Lung (tissue), 13 donors: ENCODE data around the gene AP4M1. TPM values are rescaled to one million over a fixed set of nuclear protein-coding genes. Genes with fewer than 3 reads are reported as not detected.
A peak's percentile ranks its signal among the peaks of the same experiment; 100 is the strongest.

ENCODE experiments used
- ATAC-seq: fragments of 200-7000 bp; cut with Tn5 transposase; one replicate; pipeline ENCODE4 v1.9.1; 2020; ENCODE audit warnings: moderate number of reproducible peaks; ENCODE audit not compliant: insufficient read depth, low FRiP score
- DNase-seq, 3 donors: peaks; one replicate each; pipeline ENCODE4 v3.0.0-alpha.2; 2013 to 2017
- H3K27ac ChIP-seq, 2 donors: one replicate each; pipeline ENCODE4 v1.5.1; 2013; ENCODE audit warnings: mild to moderate bottlenecking in 2 of 2, moderate library complexity in 2 of 2, control low read depth in 1 of 2, inconsistent platforms in 1 of 2, low read depth in 1 of 2, low read length in 1 of 2
- H3K27me3 ChIP-seq, 3 donors: one replicate each; pipeline ENCODE4 v1.5.1; 2013; ENCODE audit warnings: low read length in 2 of 3; ENCODE audit not compliant: control insufficient read depth in 3 of 3, insufficient read depth in 3 of 3
- H3K36me3 ChIP-seq, 4 donors: one replicate each; pipeline ENCODE4 v1.5.1; 2013; ENCODE audit warnings: low read length in 4 of 4, mild to moderate bottlenecking in 1 of 4, moderate library complexity in 1 of 4; ENCODE audit not compliant: control insufficient read depth in 4 of 4, insufficient read depth in 4 of 4
- H3K4me1 ChIP-seq, 5 donors: one replicate each; pipeline ENCODE4 v1.5.1; 2013; ENCODE audit warnings: low read length in 5 of 5, mild to moderate bottlenecking in 2 of 5, moderate library complexity in 1 of 5; ENCODE audit not compliant: control insufficient read depth in 5 of 5, insufficient read depth in 5 of 5
- H3K4me3 ChIP-seq: one replicate; pipeline ENCODE4 v1.5.1; 2013; ENCODE audit warnings: mild to moderate bottlenecking, control low read depth, moderate library complexity
- H3K9ac ChIP-seq, 2 donors: one replicate each; pipeline ENCODE4 v1.5.1; 2013; ENCODE audit warnings: low read length in 2 of 2, control low read depth in 1 of 2; ENCODE audit not compliant: insufficient read depth in 1 of 2
- H3K9me3 ChIP-seq, 4 donors: one replicate each; pipeline ENCODE4 v1.5.1; 2013; ENCODE audit warnings: low read length in 3 of 4, mild to moderate bottlenecking in 1 of 4, moderate library complexity in 1 of 4; ENCODE audit not compliant: control insufficient read depth in 4 of 4, insufficient read depth in 3 of 4
- CTCF ChIP-seq: IDR thresholded peaks from 2 replicates; pipeline ENCODE4 v1.5.1; 2012; ENCODE audit warnings: mild to moderate bottlenecking; ENCODE audit errors: control extremely low read depth, extremely low read depth
- whole genome bisulfite sequencing, 2 donors: extraction: QIAGEN DNeasy Blood & Tissue Kit; methylation state at CpG; one replicate each; pipeline ENCODE4 v1.1.7; 2013; 5-methylcytosine and 5-hydroxymethylcytosine counted together
- polyA plus RNA-seq, 2 donors: library from polyadenylated mRNA; stranded (reverse); fragments of 200-250 nt; gene quantifications; one replicate each; pipeline ENCODE4 v1.2.1, GENCODE V29; 2013
- small RNA-seq: library from RNA; depleted of rRNA; stranded (forward); fragments of <200 nt; gene quantifications from one replicate; pipeline ENCODE3, GENCODE V24; 2014; ENCODE audit warnings: low replicate concordance
- total RNA-seq, 2 donors: library from RNA; depleted of rRNA in 1 of 2; stranded (reverse); fragments of >200 nt in 1 of 2; gene quantifications; one replicate each; pipeline ENCODE4 v1.2.1, GENCODE V29; 2014 to 2021
- donor health status: control.
- donor health status: control.
- donor health status: Bipolar disorder and iron deficiency.
- donor health status: healthy.
- donor health status: DM: yes; HTN: yes; CAD: no.

Gene AP4M1
- total and polyA plus RNA-seq, 4 donors: 14.8 to 24.2 (median 17.1) TPM

GRCh38 chr7:100157334-100158228 is 56.1 kb downstream of the AP4M1 start:
- TF ChIP-seq CTCF: no peak
- Histone ChIP-seq H3K9me3 (no peaks in the 10 kb centered on the region), H3K9ac (peak overlapping the region in 1 of 2 donors; percentile 12), H3K27ac (peak overlapping the region; percentile 71 to 84), H3K36me3 (peaks cover 8 to 32% (median 19%) of the 10 kb centered on the region in 4 donors), H3K4me3 (peak overlapping the region; percentile 77), H3K4me1 (peaks cover 0 to 12% (median 4%) of the 10 kb centered on the region in 5 donors), H3K27me3 (no peaks in the 10 kb centered on the region)
- DNase-seq: no peak
- WGBS, 2 donors: 23 to 38% methylated on average over 25 to 32 of the region's 32 CpGs
- ATAC-seq: peak; percentile 45

Small RNAs within 50 kb of the gene (small RNA-seq; reads per million reads assigned to genes)
- 114 reads per million, percentile 98 among the genes with 10 or more reads in this experiment for gene MIR106B
- 1,943 reads per million, percentile 99 among the genes with 10 or more reads in this experiment for gene MIR25
- gene MIR93: 651 reads per million, percentile 99 among the genes with 10 or more reads in this experiment

Other genes with a start within 250 kb of the AP4M1 start
- gene OR2AE1, start 224.6 kb upstream of the AP4M1 start, total RNA-seq: under 1 TPM; 0.25 to 0.57 TPM
- gene OR2AE1, start 224.6 kb upstream of the AP4M1 start, polyA plus RNA-seq: under 1 TPM in 1 of 2 donors, not detected in 1; 0.03 TPM
- 10 to 100 TPM; 26.4 to 34.3 TPM for gene TRIM4, start 182.1 kb upstream of the AP4M1 start, total RNA-seq
- gene TRIM4, start 182.1 kb upstream of the AP4M1 start, polyA plus RNA-seq: 10 to 100 TPM; 14.0 to 17.0 TPM
- under 1 TPM in 1 of 2 donors, not detected in 1; 0.31 TPM for gene GJC3, start 172.0 kb upstream of the AP4M1 start, total RNA-seq
- gene GJC3, start 172.0 kb upstream of the AP4M1 start, polyA plus RNA-seq: under 1 TPM; 0.07 to 0.22 TPM
- 10 to 100 TPM in 1 of 2 donors, 1 to 10 TPM in 1; 4.1 to 52.8 TPM for gene AZGP1, start 125.6 kb upstream of the AP4M1 start, total RNA-seq
- gene AZGP1, start 125.6 kb upstream of the AP4M1 start, polyA plus RNA-seq: 10 to 100 TPM in 1 of 2 donors, 1 to 10 TPM in 1; 4.2 to 82.8 TPM
- gene ZKSCAN1, start 86.0 kb upstream of the AP4M1 start, total RNA-seq: 10 to 100 TPM; 50.4 to 54.0 TPM
- gene ZKSCAN1, start 86.0 kb upstream of the AP4M1 start, polyA plus RNA-seq: 1 to 10 TPM; 8.2 to 8.7 TPM
- 10 to 100 TPM in 1 of 2 donors, 1 to 10 TPM in 1; 9.0 to 13.1 TPM for gene ZSCAN21, start 51.9 kb upstream of the AP4M1 start, total RNA-seq
- gene ZSCAN21, start 51.9 kb upstream of the AP4M1 start, polyA plus RNA-seq: 1 to 10 TPM; 4.7 to 5.1 TPM
- 10 to 100 TPM; 29.4 to 30.5 TPM for gene ZNF3, start 19.9 kb upstream of the AP4M1 start, total RNA-seq
- gene ZNF3, start 19.9 kb upstream of the AP4M1 start, polyA plus RNA-seq: 10 to 100 TPM; 12.8 to 17.4 TPM
- 10 to 100 TPM; 66.1 to 89.3 TPM for gene COPS6, start 12.7 kb upstream of the AP4M1 start, total RNA-seq
- 100 to 1,000 TPM in 1 of 2 donors, 10 to 100 TPM in 1; 90.5 to 108 TPM for gene COPS6, start 12.7 kb upstream of the AP4M1 start, polyA plus RNA-seq
- 10 to 100 TPM; 42.2 to 54.7 TPM for gene MCM7, start 246 bp upstream of the AP4M1 start, total RNA-seq
- gene MCM7, start 246 bp upstream of the AP4M1 start, polyA plus RNA-seq: 10 to 100 TPM; 36.0 to 41.5 TPM
- 10 to 100 TPM; 36.1 to 51.5 TPM for gene TAF6, start 17.7 kb downstream of the AP4M1 start, total RNA-seq
- gene TAF6, start 17.7 kb downstream of the AP4M1 start, polyA plus RNA-seq: 10 to 100 TPM; 31.5 to 39.8 TPM
- 10 to 100 TPM; 11.9 to 18.6 TPM for gene CNPY4, start 18.0 kb downstream of the AP4M1 start, total RNA-seq
- 10 to 100 TPM in 1 of 2 donors, 1 to 10 TPM in 1; 9.8 to 10.5 TPM for gene CNPY4, start 18.0 kb downstream of the AP4M1 start, polyA plus RNA-seq
- gene MBLAC1, start 25.3 kb downstream of the AP4M1 start, total RNA-seq: 1 to 10 TPM; 2.2 to 2.9 TPM
- 1 to 10 TPM; 1.7 to 1.9 TPM for gene MBLAC1, start 25.3 kb downstream of the AP4M1 start, polyA plus RNA-seq
- gene LAMTOR4, start 47.3 kb downstream of the AP4M1 start, total RNA-seq: 100 to 1,000 TPM in 1 of 2 donors, 10 to 100 TPM in 1; 63.4 to 134 TPM
- gene LAMTOR4, start 47.3 kb downstream of the AP4M1 start, polyA plus RNA-seq: 100 to 1,000 TPM; 240 to 288 TPM
- gene TRAPPC14, start 57.1 kb downstream of the AP4M1 start, total RNA-seq: 10 to 100 TPM in 1 of 2 donors, 1 to 10 TPM in 1; 9.8 to 27.9 TPM
- gene TRAPPC14, start 57.1 kb downstream of the AP4M1 start, polyA plus RNA-seq: 10 to 100 TPM; 19.5 to 19.6 TPM
- 1 to 10 TPM; 6.1 to 8.0 TPM for gene GAL3ST4, start 67.0 kb downstream of the AP4M1 start, total RNA-seq
- 1 to 10 TPM; 1.5 to 4.2 TPM for gene GAL3ST4, start 67.0 kb downstream of the AP4M1 start, polyA plus RNA-seq
- gene GPC2, start 75.7 kb downstream of the AP4M1 start, total RNA-seq: 1 to 10 TPM; 1.4 to 2.1 TPM
- gene GPC2, start 75.7 kb downstream of the AP4M1 start, polyA plus RNA-seq: under 1 TPM; 0.61 to 0.68 TPM
- 1 to 10 TPM; 2.0 to 2.1 TPM for gene STAG3, start 76.3 kb downstream of the AP4M1 start, total RNA-seq
- gene STAG3, start 76.3 kb downstream of the AP4M1 start, polyA plus RNA-seq: 1 to 10 TPM; 2.0 to 2.8 TPM
- under 1 TPM; 0.52 to 0.82 TPM for gene PVRIG, start 118.3 kb downstream of the AP4M1 start, total RNA-seq
- 1 to 10 TPM in 1 of 2 donors, under 1 TPM in 1; 0.41 to 1.6 TPM for gene PVRIG, start 118.3 kb downstream of the AP4M1 start, polyA plus RNA-seq
- not detected for gene SPDYE3, start 206.1 kb downstream of the AP4M1 start, total RNA-seq
- gene SPDYE3, start 206.1 kb downstream of the AP4M1 start, polyA plus RNA-seq: under 1 TPM; 0.06 to 0.10 TPM